GM12801 (cell line): Measurements from ENCODE around the gene GPR173.

Experiments used
- TF ChIP-seq, protein P1 (sequence below): IDR thresholded peaks from one replicate; pipeline ENCODE4 v1.5.1; 2011; ENCODE audit warnings: control low read depth; ENCODE audit not compliant: insufficient read length; ENCODE audit errors: extremely low read depth

Gene GPR173

GRCh38 chrX:53048169-53049126, at the start of gene GPR173:
GPR173 (plus strand) TSS chrX:53048789; CDS start chrX:53076622, 27,833 bp downstream.
- TF ChIP-seq, protein P1, sequence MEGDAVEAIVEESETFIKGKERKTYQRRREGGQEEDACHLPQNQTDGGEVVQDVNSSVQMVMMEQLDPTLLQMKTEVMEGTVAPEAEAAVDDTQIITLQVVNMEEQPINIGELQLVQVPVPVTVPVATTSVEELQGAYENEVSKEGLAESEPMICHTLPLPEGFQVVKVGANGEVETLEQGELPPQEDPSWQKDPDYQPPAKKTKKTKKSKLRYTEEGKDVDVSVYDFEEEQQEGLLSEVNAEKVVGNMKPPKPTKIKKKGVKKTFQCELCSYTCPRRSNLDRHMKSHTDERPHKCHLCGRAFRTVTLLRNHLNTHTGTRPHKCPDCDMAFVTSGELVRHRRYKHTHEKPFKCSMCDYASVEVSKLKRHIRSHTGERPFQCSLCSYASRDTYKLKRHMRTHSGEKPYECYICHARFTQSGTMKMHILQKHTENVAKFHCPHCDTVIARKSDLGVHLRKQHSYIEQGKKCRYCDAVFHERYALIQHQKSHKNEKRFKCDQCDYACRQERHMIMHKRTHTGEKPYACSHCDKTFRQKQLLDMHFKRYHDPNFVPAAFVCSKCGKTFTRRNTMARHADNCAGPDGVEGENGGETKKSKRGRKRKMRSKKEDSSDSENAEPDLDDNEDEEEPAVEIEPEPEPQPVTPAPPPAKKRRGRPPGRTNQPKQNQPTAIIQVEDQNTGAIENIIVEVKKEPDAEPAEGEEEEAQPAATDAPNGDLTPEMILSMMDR: no peak

DNA sequence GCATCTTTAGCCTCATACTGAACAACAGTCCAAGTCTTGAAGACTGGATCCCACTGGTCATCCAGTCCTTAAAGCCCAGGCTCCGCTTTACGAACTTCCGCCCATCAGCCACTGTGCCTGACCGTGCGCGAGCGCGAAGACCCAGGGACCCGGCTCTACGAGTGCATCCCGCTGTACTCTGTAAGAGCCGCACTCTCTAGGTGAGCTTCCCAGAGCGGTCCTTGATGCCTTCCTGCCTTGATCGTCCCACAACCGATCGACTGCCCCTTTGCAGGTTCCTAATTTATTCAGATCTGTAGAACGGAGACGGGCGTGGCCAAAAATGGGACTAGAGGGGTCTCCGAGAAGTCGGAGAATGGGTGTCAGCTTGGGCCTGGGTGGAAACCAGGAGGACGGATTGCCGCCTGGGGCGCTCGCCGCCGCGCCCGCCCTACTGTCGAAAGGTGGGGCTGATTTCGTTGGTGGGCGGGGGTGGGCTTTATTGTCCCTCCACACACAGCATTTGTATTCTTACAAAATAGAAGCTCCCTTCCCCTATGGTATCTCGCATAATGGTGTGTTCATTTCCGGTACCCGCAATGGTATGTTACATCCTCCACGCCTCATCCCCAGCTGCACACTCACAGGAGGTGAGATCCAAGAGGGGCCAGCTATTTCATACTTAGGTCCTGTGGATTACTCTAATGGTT, 48.0 kb upstream of the GPR173 start:
- TF ChIP-seq, protein P1: no peak

DNA sequence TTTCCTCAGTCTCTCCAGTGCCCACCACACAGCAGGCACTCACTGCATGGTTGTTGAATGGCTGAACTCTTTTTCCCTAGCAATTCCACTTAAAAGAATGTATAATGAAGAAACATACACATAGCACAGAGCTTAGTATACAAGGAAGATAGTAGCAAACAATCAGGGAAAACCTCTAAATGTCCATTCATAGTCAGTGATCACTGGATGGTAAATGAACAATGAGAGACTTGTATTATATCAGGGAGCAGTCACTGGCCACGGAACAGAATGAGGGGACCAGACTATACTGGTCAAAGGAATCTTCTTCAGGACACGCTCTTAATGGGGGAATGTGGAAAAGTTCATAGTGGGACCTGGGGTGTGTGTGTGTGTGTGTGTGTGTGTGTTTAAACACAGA, 46.6 kb upstream of the GPR173 start:
- TF ChIP-seq, protein P1: no peak

- TF ChIP-seq, protein P1: no peak
Observed at GRCh38 chrX:53003111-53003510, 45.5 kb upstream of the GPR173 start.

DNA sequence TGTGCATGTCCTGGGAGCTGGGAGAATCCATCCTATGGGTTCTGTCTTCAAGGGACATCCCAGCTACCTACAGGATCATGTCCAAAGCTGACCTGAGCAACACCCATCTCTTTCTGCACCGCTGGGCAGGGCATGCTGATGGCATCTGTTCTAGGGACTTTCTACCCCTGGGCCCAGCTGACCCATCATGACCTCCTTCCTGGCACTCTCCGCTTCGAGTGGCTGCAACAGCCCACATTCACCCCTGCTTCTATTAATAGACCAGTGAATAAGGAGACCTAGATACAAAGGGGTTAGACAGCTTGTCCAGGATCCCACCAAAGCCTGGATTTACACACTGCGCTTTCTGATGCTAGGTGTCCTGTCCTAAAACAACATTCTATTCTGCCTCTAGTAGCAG, 44.6 kb upstream of the GPR173 start:
- TF ChIP-seq, protein P1: no peak

DNA sequence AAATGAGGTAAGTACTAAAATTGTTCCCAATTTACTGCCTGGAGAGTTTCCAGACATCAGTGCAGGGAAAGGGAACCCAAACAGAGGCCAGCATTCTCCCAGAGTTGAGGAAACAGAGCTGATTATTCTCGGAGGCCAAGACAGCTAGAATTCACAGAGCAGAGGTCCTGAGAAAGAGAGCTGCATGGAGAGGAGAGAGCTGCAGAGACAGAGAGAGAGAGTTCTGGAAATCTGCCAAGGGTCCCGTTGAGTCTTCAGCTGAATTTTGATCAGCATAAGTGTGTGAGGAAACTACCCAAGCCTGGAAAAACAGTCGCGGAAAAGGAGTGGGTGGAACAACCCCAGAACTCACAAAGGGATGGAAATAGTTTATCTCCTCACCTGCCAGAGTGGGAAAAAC, 43.8 kb upstream of the GPR173 start:
- TF ChIP-seq, protein P1: no peak

GRCh38 chrX:53005327-53005726, 43.3 kb upstream of the GPR173 start:
- TF ChIP-seq, protein P1: no peak
